Right kidney (tissue), 1 donor: Measurements from ENCODE around the gene FBXO24.
A peak's percentile ranks its signal among the peaks of the same experiment; 100 is the strongest.

ENCODE experiments used
- DNase-seq: peaks from one replicate; pipeline ENCODE4 v3.0.0-alpha.2; 2016

FBXO24 gene

DNA sequence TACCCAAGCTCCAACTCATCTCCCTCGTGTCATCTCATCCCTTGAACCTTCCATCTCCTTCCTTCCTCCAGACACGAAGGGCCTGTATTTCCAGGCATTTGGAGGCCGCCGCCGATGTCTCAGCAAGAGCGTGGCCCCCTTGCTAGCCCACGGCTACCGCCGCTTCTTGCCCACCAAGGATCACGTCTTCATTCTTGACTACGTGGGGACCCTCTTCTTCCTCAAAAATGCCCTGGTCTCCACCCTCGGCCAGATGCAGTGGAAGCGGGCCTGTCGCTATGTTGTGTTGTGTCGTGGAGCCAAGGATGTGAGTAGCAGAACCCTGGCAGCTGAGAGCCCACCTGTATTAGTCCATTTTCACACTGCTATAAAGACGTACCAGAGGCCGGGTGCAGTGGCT is 5.5 kb downstream of the FBXO24 start:
- DNase-seq = no peak

GRCh38 chr7:100595188-100595587 is 9.1 kb downstream of the FBXO24 start:
- DNase-seq = no peak

GRCh38 chr7:100598425-100598824 is 12.3 kb downstream of the FBXO24 start:
- no peak for DNase-seq

- no peak for DNase-seq
Measured at GRCh38 chr7:100599911-100600729, 14.0 kb downstream of the FBXO24 start.

- no peak for DNase-seq
Measured at GRCh38 chr7:100600730-100601038, 14.6 kb downstream of the FBXO24 start.

- peak; percentile 47 for DNase-seq
Measured at GRCh38 chr7:100602889-100603725, 17.0 kb downstream of the FBXO24 start.

- peak; percentile 81 for DNase-seq
Measured at GRCh38 chr7:100603726-100604027, 17.5 kb downstream of the FBXO24 start.

DNA sequence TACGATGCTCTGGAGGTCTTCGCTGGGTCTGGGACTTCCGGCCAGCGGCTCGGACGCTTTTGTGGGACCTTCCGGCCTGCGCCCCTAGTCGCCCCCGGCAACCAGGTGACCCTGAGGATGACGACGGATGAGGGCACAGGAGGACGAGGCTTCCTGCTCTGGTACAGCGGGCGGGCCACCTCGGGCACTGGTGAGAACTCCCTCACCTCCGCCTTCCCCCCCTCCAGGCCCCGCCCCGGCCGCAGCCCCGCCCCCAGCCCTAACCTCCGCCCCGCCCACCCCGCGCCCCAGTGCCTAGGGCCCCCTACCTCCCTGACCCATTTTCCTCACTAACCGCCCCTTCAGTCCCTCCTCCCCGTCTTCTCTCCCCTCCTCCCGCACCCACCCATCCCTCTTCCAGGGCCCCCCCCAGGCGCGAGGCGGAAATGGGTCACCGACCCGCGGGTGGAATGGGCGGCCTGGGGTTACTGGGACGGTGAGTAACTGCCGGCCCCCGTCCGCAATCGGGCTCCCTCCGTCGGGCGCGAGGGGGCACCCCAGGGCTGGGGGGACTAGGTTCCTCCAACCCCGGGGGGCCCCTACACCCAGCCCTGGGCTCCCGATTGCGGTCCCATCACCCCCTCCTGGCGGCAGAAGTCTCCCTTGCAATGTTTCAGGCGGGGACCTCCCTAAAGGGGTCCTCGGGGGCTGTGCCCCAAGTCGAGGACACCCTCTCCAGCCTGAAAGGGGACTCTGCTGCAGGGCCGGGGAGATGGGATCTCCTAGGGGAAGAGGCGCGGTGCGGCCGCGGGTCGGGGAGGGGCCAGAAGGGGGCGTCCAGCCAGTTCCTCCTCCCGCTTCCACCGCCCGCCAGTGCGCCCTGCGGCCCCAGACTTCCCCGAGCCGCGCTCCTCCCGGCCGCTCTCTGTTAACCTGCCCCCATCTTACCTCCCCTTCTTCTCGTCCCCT is 18.2 kb downstream of the FBXO24 start:
- peak; percentile 74 for DNase-seq

DNA sequence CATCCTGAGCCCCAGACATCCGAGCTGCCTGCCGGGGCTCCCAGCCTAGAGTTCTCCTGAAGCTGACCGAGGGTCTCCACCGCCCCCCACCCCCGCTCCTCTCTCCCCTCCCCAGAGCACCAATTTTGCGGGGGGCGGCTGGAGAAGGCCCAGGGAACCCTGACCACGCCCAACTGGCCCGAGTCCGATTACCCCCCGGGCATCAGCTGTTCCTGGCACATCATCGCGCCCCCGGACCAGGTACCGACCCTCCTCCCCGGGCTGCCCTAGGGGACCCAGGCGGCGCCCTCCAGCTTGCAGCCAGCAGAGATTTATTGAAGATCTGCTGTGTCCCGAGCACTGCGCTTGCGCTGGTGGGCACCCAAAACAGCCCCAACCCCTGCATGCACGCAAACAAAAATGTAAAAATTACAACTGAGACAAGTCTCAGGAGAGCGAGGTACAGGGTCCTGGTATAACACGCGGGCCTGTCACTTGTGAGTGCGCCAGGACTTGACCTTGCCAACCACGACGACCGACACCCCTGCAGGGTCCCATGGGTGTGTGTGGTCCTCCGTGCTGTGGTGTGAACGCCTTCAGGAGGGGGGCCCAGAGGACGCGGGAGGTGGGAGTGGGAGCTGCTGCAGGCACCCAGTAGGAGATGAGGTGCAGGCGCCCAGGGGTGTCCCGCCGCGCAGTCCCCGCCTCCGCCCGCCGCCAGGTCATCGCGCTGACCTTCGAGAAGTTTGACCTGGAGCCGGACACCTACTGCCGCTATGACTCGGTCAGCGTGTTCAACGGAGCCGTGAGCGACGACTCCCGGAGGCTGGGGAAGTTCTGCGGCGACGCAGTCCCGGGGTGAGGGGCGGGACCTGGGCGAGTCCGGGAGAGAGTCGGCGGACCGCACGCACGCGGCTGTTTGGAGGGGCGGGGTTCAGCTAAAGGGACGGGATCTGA is 19.1 kb downstream of the FBXO24 start:
- DNase-seq = peak; percentile 55

GRCh38 chr7:100606313-100606712 is 20.2 kb downstream of the FBXO24 start:
- DNase-seq = no peak

DNA sequence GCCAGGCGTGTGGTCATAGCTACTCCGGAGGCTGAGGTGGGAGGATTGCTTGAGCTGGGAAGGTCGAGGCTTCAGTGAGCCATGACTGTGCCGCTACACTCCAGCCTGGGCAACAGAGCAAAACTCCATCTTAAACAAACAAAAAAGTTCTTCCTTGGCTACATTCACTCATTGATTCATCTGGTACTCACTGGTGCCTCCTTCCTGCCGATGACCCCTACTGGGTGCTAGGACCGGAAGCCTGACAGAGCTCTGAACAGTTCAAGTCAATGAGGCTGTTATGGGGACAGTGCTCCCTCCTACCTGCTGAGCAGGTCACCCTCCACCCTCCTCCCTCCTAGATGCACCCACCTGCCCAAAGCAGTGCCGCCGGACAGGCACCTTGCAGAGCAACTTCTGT is 21.0 kb downstream of the FBXO24 start:
- DNase-seq = no peak

DNA sequence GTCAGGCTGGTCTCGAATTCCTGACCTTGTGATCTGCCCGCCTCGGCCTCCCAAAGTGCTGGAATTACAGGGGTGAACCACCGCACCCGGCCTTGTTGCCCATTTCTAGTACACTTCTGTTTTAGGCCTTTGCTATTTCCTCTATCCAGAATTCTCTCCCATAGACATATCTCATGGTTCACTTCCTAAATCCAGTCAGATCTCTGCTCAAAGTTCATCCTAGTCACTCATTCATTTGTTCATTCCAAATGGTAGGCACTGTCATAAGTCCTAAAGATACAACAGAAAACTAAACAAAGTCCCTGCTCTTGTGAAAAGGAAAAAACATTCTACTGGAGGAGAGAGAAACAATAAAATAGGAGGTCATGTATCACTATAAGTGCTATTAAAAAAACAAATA is 23.8 kb downstream of the FBXO24 start:
- no peak for DNase-seq

DNA sequence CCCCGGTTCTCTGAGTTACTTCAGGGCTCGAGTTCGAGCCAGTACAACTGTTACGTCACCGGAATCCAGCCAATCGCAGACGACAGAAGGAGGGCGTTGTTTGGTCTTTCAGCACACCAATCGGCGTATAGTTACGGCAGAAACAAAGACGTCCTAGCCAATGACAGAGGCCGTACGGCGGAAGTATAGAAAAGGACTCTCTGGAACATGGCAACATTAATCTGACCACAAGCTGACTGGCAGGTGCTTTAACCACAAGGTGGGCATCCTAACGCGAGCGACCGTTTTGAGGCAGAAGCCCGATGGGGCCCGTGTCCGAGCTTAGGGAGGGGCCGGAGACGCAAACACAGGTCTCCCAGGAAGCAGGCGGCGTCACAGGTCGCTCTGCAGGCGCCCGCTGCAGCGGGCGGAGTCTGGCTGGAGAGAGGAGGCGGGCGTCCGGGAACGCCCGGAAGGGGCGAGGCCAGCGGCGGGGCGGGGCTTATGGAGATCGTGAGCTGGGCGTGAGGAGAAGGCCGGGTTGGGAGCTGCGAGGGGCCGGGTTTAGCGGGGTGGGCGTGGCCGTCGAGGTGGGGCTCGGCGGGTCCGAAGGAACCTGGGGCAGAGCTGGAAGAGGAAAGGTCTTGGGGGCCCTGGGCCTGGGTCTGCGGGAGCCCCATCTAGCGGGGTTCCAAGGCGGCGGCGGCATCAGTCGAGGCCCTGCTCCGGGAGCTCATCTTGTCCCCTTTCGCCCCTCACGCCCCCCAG is 26.0 kb downstream of the FBXO24 start, which contains the start of gene MOSPD3:
Gene MOSPD3, plus strand, starts transcription at position 558 of the 747 bp plus-strand sequence. CDS start 252 bp downstream, outside the sequence.
- peak; percentile 100 for DNase-seq

GRCh38 chr7:100612730-100613390 is 26.7 kb downstream of the FBXO24 start:
- DNase-seq = peak; percentile 86

DNA sequence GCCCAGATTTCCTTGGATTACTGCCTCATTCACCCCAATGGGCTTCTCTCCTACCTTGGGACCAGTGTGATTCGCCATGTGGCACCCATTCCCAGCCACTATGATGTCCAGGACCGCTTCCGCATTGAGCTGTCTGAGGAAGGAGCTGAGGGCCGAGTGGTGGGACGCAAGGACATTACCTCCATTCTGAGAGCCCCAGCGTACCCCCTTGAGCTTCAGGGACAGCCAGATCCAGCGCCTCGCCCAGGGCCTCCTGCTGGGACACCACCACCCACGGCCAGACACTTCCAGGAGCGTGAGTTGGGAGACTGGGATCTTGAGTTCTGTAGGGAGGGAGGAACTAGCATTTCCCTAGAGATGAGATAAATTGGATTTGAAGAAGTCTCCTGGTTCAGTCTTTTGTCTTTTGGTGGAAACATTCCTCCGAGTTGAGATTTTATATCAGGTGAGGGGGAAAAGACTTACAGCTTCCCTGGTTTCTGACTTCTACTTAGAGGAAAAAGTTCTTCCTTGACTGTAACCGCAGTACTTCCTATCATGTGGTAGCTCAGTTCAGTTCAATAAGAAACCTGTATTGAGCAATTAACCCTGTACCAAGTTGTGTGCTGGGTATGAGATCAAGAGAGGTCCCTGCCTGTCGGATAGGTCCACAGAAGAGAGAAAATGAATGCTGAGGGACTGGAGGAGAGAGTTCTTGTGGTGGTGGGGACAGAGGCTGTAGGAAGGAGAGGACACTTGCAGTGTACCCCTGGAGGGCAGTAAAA is 27.5 kb downstream of the FBXO24 start:
- no peak for DNase-seq

GRCh38 chr7:100614308-100614861 is 28.3 kb downstream of the FBXO24 start:
- no peak for DNase-seq

DNA sequence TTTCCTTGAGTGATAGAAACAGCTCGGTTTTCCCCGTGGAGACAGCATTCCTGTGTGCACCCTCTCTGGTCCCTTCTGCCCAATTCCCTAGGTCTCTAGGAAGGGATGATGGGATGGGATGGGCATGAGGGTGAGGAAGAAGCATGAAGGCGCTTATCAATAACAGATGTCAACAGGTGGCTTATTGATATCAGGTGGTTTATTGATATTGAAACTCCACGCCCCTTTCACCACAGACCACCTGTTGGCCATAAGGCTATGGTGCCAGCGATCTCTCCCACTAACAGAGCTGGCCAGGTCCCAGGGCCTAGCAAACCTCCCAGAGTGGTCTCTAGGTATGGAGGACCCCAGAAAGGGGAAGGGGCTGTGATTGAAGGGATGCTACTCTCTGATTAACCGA is 34.1 kb downstream of the FBXO24 start:
- no peak for DNase-seq

- no peak for DNase-seq
Measured at GRCh38 chr7:100620804-100621203, 34.7 kb downstream of the FBXO24 start.

DNA sequence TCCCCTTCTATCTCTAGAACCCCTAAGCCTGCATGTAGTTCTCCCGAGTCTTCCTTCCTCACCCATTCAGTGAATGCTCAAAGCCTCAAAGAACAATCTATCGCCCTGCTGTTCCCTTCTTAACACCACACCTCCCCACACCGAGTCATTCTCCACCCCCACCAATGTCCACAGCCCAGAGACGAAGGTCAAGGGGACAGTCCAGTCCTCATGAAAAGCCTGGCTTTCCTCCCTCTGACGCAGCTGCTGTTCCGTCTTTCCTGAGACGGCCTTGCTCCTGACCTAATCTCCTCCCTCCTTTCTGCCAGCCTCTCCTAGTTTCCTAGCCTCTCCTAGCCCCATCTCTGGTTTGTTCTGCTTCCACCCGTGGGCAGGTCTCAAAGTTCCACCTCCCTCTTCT is 35.4 kb downstream of the FBXO24 start:
- no peak for DNase-seq
